ENCODE measurements around the gene HSPB7. TPM values are rescaled to one million over a fixed set of nuclear protein-coding genes. Genes with fewer than 3 reads are reported as not detected.

HSPB7 gene
- total RNA-seq, 1 experiment from 2014 or later, result 0.11 TPM

DNA sequence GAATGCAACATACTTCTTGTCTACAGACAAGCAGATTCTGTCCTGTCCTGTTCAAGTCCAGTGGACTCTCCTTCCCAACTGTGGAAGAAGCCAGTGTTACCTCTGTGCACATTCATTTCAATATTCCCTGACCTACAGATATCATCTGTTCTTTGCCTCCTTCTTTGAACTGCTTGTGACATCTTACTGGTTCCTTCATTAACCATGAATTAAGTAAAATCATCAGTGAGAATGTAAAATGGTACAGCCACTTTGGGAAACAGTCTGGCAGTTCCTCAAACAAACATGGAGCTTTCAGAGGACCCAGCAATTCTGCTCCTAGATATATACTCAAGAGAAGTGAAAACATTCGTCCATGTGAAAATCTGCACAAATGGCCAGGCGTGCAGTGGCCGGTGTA, 7.0 kb downstream of the HSPB7 start:
- no peak for DNase-seq (ENCODE audit: low spot score)
- no peaks in the 10 kb centered on the region for H3K9me3 Mint-ChIP-seq
- ATAC-seq, result no peak
- no peak overlapping the region for H3K4me3 Mint-ChIP-seq
- TF ChIP-seq HMGXB4 (CRISPR knock-in tag; IDR thresholded peaks at IDR 0.05), result no peak
- no peak for TF ChIP-seq ZNF423 (CRISPR knock-in tag; IDR thresholded peaks at IDR 0.05)
- TF ChIP-seq, protein P1, sequence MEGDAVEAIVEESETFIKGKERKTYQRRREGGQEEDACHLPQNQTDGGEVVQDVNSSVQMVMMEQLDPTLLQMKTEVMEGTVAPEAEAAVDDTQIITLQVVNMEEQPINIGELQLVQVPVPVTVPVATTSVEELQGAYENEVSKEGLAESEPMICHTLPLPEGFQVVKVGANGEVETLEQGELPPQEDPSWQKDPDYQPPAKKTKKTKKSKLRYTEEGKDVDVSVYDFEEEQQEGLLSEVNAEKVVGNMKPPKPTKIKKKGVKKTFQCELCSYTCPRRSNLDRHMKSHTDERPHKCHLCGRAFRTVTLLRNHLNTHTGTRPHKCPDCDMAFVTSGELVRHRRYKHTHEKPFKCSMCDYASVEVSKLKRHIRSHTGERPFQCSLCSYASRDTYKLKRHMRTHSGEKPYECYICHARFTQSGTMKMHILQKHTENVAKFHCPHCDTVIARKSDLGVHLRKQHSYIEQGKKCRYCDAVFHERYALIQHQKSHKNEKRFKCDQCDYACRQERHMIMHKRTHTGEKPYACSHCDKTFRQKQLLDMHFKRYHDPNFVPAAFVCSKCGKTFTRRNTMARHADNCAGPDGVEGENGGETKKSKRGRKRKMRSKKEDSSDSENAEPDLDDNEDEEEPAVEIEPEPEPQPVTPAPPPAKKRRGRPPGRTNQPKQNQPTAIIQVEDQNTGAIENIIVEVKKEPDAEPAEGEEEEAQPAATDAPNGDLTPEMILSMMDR (IDR thresholded peaks at IDR 0.05), result no peak
- no peak for TF ChIP-seq NR2C2 (CRISPR knock-in tag; IDR thresholded peaks at IDR 0.05)
- no peak for TF ChIP-seq SMAD3 (CRISPR knock-in tag; IDR thresholded peaks at IDR 0.05; ENCODE audit: borderline replicate concordance)
- TF ChIP-seq ZNF317 (CRISPR knock-in tag; IDR thresholded peaks at IDR 0.05; ENCODE audit: borderline replicate concordance, low read depth), result no peak
- TF ChIP-seq MLX (CRISPR knock-in tag; IDR thresholded peaks at IDR 0.05), result no peak
- no peak for TF ChIP-seq MYBL2 (CRISPR knock-in tag; IDR thresholded peaks at IDR 0.05)
- no peak for TF ChIP-seq ZNF416 (CRISPR knock-in tag; IDR thresholded peaks at IDR 0.05)
- no peak for TF ChIP-seq KAT7 (CRISPR knock-in tag; IDR thresholded peaks at IDR 0.05; ENCODE audit: borderline replicate concordance)
- no peak for TF ChIP-seq ZBTB43 (CRISPR knock-in tag; IDR thresholded peaks at IDR 0.05)
- TF ChIP-seq STAT6 (CRISPR knock-in tag; conservative IDR thresholded peaks at IDR 0.05; ENCODE audit: low read depth), result no peak
- TF ChIP-seq NR3C1 (CRISPR knock-in tag; conservative IDR thresholded peaks at IDR 0.05; ENCODE audit: low read depth), result no peak
- TF ChIP-seq, protein P2, sequence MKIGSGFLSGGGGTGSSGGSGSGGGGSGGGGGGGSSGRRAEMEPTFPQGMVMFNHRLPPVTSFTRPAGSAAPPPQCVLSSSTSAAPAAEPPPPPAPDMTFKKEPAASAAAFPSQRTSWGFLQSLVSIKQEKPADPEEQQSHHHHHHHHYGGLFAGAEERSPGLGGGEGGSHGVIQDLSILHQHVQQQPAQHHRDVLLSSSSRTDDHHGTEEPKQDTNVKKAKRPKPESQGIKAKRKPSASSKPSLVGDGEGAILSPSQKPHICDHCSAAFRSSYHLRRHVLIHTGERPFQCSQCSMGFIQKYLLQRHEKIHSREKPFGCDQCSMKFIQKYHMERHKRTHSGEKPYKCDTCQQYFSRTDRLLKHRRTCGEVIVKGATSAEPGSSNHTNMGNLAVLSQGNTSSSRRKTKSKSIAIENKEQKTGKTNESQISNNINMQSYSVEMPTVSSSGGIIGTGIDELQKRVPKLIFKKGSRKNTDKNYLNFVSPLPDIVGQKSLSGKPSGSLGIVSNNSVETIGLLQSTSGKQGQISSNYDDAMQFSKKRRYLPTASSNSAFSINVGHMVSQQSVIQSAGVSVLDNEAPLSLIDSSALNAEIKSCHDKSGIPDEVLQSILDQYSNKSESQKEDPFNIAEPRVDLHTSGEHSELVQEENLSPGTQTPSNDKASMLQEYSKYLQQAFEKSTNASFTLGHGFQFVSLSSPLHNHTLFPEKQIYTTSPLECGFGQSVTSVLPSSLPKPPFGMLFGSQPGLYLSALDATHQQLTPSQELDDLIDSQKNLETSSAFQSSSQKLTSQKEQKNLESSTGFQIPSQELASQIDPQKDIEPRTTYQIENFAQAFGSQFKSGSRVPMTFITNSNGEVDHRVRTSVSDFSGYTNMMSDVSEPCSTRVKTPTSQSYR (CRISPR knock-in tag; IDR thresholded peaks at IDR 0.05), result no peak
- TF ChIP-seq GRHL2 (CRISPR knock-in tag; IDR thresholded peaks at IDR 0.05; ENCODE audit: insufficient replicate concordance, severe bottlenecking), result no peak
- no peaks in the 10 kb centered on the region for H3K36me3 Mint-ChIP-seq
- CTCF ChIA-PET, result interaction anchor here (1.1 to 3.7 kb wide), 4 partner anchors 15 to 219 kb away, joined by 5 to 20 read pairs (median 14); no protein-coding TSS in a partner anchor
- H3K4me1 Mint-ChIP-seq, result peaks cover 41% of the 10 kb centered on the region
- POLR2A ChIA-PET, result no interaction called here
- no peaks in the 10 kb centered on the region for H3K27me3 Mint-ChIP-seq (ENCODE audit: low read depth)
- no peak overlapping the region; the same call in 1 of the 2 replicates for H3K27ac Mint-ChIP-seq

Data from WTC11 (cell line).